ENCODE data around the gene TCAF1. TPM values are rescaled to one million over a fixed set of nuclear protein-coding genes. Genes with fewer than 3 reads are reported as not detected.
"Not testable (repeated sequence)": the region's sequence is repeated elsewhere in the genome, so short reads cannot be mapped to it uniquely, and the experiment has no call there.

The TCAF1 gene
- total RNA-seq, 1 donor from 2014 or later: 42.6 TPM

GRCh38 chr7:143816471-143817133 is 85.4 kb downstream of the TCAF1 start:
- intact Hi-C loops (cut with DNase I); H3K27me3 ChIP-seq; H3K9me3 ChIP-seq; ATAC-seq; H3K4me3 ChIP-seq; H3K4me1 ChIP-seq; H3K36me3 ChIP-seq; H3K27ac ChIP-seq; DNase-seq: not testable (repeated sequence)

- H3K4me3 ChIP-seq; intact Hi-C loops (cut with DNase I); H3K27ac ChIP-seq; H3K36me3 ChIP-seq; DNase-seq; H3K4me1 ChIP-seq; ATAC-seq; H3K9me3 ChIP-seq; H3K27me3 ChIP-seq: not testable (repeated sequence)
Observed at GRCh38 chr7:143810639-143811038, 91.3 kb downstream of the TCAF1 start.

GRCh38 chr7:143806664-143807071 is 95.3 kb downstream of the TCAF1 start:
- ATAC-seq: peak; percentile 59
- H3K4me1 ChIP-seq; intact Hi-C loops (cut with DNase I); H3K27me3 ChIP-seq; H3K27ac ChIP-seq; DNase-seq; H3K4me3 ChIP-seq; H3K9me3 ChIP-seq; H3K36me3 ChIP-seq: not testable (repeated sequence)

Other genes starting within 250 kb of the TCAF1 start
- 0.52 TPM for gene CTAGE6, start 144.5 kb downstream of the TCAF1 start, total RNA-seq
- gene OR2F2, start 33.1 kb upstream of the TCAF1 start, total RNA-seq: not detected
- gene OR2F1, start 52.7 kb upstream of the TCAF1 start, total RNA-seq: not detected
- not detected for gene OR6B1, start 98.1 kb upstream of the TCAF1 start, total RNA-seq
- not detected for gene OR2A5, start 146.8 kb upstream of the TCAF1 start, total RNA-seq
- gene OR2A25, start 167.6 kb upstream of the TCAF1 start, total RNA-seq: not detected
- not detected for gene OR2A12, start 184.1 kb upstream of the TCAF1 start, total RNA-seq
- gene OR2A2, start 207.4 kb upstream of the TCAF1 start, total RNA-seq: not detected
- gene OR2A14, start 221.0 kb upstream of the TCAF1 start, total RNA-seq: not detected

All from upper lobe of right lung (tissue), 1 donor.